NCI-H345 treated with DMSO at 0.1 percent for 48 hours (cell line): ENCODE results near the gene TH.
A peak's percentile ranks its signal among the peaks of the same experiment; 100 is the strongest.

Experiments used
- DNase-seq: peaks from one replicate; lab custom pipeline; 2025; ENCODE audit not compliant: unreplicated experiment; lab: John Stamatoyannopoulos, UW

The TH gene

DNA sequence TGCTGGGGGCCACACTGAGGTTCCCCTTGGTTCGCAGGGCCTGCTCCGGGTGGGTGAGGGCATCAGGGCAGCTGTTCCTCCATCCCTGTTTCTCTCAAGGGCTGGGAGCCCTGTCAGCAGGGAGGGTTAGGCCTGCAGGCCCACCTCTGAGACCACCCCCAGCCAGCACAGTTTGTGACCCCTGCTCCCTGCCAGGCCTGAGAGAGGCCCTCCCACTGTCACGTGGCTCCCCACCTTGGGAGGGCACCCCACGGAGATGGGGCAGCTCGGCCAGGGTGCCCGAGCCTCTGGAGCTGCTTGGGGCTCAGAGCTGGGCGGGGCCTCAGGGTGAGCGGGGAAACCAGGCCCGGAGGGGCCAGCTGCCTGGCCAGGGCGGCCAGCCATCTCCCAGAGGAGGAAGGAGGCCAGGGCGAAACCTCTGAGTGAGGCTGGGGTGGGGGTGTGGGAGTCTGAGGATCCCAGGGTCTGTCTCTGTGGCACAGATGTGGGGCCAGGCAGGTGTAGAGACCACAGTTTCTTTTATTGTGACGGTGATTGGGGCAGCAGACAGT lies 8.1 kb downstream of the TH start:
- DNase-seq = no peak

DNA sequence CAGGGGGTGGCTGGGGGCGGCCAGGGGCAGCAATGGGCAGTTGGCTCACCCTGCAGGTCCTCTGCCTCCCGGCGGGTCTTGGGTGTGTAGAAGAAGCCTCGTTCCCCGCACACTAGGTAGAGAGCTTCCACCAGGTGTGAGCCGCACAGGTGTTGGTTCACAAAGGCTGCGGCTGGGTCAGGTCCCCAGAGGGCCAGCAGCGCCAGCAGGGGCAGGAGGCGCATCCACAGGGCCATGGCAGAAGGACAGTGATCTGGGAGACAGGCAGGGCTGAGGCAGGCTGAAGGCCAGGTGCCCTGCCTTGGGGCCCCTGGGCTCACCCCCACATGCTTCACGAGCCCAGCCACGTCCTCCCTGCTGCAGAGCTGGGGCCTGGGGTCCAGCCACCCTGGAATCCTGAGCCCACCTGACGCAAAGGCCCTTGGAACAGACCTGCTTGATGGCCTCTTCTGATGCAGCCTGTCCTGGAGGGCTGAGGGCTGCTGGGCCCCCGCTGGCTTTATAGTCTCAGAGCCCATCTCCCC lies 10.8 kb downstream of the TH start, which contains the start of gene INS:
Gene INS (minus strand): TSS at position 474 of the 524 bp plus-strand sequence. CDS start 238 bp downstream, at position 236.
- no peak for DNase-seq

DNA sequence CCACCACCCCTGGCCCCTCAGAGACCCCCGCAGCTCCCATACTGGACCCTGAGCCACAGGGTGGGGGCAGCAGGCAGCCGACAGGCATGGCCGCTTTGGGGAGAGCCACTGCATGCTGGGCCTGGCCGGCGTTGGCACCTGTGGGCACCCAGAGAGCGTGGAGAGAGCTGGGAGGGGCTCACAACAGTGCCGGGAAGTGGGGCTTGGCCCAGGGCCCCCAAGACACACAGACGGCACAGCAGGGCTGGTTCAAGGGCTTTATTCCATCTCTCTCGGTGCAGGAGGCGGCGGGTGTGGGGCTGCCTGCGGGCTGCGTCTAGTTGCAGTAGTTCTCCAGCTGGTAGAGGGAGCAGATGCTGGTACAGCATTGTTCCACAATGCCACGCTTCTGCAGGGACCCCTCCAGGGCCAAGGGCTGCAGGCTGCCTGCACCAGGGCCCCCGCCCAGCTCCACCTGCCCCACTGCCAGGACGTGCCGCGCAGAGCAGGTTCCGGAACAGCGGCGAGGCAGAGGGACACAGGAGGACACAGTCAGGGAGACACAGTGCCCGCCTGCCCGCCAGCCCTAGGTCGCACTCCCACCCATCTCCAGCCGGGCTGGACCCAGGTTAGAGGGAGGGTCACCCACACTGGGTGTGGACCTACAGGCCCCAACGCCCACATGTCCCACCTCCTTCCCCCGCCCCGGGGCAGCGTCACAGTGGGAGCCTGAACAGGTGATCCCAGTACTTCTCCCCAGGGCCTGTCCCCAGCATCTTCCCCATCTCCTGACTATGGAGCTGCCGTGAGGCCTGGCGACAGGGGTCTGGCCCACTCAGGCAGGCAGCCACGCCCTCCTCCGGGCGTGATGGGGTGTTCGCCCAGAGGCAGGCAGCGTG lies 11.8 kb downstream of the TH start:
- DNase-seq = no peak

DNA sequence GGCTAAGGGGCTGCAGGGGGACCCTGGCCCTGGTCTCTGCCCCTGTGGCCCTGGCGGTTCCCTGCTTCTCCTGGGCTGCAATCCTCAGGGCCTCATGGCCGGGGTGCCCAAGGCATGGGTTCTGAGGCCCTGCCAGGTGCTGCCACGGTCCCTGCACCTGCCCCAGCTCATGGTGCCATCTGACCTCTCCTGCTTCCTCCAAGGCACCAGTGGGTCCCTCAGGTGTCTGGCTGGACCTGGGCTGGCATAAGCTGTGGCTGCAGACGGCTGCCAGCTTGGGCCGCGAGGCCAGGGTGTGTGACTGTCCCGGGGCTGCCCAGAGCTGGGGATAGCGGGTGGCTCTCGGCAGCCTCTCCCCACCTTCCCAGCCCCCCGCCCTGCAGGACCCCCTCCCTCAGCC lies 12.6 kb downstream of the TH start:
- no peak for DNase-seq

DNA sequence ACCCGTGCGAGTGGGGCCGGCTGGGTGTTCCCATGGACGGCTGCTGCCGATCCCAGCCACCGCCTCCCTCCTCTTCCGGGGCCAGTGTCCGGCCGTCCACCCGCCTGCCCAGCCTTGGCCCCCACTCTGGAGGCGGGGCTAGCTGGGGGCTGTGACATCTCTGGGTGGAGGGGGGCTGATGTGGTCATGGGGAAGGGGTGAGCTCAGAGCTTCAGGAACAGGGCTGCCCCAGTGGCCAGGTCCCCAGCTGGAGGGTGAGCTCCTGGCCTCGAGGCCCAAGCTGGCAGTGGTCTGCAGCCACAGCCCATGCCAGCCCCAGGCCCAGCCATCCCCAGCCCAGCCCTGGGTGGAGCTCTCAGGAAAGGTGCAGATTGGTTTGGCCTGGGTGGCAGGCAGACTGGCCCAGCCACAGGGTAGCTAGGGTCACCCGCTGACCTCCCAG lies 13.3 kb downstream of the TH start:
- no peak for DNase-seq

DNA sequence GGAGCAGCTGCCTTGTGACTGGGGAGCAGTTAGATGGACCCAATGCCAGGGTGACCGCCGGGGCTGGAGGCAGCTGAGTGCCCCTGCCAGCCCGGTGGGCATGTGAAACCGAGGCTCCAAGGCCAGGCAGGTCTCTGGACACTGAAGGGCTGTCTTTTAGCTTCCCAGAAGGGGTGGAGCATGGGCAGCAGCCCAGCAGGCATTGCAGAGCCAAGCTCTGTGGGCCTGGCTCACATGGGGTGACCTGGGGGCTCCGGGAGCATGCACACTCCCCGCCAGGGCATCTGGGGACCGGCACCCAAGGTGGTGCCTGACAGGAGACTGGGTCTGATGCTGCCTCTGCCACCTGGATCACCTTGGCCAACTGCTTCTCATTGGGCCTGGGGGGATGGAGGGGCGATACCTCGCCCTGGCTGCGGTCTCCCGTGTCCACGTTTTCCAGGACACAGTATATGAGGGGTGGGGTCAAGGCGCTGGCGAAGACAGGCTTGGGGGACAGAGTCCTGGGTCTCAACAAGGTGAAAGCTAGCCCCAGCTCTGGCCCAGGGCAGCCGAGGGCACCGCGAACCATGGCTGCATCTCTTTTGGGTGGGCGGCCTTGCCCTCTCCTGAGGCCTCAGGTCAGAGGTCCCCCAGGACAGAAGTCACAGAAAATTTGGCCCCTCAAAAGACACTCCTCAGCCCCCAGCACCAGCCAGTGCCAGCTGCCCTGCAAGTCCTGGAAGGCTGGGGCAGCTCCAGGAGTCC lies 14.1 kb downstream of the TH start:
- no peak for DNase-seq

DNA sequence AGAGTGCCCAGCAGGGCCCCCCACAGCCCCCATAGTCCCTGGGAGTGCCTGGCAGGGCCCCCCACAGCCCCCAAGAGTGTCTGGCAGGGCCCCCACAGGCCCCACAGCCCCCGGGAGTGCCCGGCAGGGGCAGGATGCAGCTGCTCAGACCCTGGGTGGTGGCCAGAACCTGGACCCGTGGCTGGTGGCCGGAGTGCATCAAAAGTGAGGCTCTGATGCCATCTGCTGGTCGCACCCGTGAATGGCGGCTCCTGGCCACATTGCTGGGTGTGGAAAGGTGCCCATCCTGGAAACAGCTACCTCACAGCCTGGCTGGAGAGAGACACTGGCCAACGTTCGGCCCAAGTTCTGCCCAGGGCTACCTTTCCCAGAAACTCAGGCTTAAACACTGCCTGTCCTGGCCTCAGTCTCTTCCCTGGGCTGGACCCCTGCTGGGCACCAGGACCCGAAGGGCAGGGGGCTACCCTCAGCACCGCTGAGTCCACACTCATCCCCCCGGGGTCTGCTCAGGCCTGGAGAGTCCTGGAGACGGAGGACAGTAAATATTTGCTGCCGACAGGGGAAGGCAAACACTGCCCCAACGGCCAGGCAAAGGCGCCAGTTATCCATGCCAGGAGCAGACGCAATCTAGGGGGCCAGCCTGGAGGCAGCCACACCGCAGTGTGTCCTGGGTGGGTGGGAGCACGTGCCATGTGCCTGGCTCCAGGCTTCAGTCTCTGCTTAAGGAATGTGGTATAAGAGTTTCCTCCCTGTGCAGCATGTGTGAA lies 15.0 kb downstream of the TH start:
- DNase-seq = no peak

DNA sequence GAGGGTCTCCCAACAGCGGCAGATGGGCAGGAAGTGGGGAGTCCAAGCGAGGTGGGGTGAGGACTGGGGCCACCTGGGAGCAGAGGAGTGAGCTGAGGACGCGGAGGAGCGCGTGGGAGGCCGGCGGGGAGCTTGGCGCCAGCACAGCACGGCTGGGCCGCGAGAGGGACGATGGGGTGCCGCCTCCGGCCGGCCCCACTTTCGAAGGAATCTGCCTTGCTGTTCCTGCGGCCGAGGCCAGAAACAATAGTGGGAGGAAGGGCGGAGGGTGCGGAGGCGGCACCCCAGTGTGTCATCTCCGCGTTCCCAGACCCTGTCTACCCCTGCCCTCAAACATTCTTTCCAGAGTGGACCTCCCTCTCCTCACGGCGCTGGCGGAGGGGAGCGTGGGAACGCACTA lies 16.1 kb downstream of the TH start:
- no peak for DNase-seq

DNA sequence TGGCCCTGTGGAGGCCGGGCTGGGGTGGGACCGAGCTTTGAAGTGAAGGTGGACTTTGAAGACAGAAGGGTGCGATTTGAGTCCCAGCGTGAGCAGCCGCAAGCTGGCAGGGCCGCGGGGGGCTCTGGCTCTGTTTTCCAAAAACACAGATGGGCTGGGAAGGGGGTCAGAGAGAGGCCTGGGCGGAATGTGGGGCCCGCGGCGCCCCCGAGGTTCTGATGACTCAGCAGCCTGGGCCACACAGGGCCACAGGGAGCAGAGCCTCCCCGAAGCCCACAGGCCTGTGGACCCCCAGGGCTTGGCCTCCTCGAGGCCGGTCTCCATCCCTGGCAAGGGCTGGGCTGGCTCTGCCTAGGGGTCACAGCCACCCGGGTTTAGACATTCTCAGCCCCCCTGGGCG lies 16.7 kb downstream of the TH start:
- DNase-seq = no peak

DNA sequence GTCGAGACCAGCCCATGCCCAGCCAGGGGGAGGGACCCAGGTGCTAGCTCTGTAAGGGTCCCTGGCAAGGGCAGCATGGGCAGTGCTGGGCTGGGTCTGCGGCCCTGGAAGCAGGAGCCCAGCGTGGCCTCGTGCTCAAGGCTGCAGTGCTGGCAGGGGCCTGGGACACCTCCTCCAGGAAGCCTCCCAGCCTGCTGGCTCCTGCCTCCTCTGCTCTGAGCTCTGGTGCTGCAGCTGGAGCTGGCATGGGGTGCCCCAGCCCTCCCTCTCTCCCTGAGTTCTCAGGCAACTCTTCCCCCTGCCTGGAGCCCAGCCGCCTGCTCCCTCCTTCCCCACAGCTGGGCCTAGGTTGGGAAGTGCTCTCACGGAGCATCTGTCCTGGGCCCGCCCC lies 17.4 kb downstream of the TH start:
- DNase-seq = no peak

DNA sequence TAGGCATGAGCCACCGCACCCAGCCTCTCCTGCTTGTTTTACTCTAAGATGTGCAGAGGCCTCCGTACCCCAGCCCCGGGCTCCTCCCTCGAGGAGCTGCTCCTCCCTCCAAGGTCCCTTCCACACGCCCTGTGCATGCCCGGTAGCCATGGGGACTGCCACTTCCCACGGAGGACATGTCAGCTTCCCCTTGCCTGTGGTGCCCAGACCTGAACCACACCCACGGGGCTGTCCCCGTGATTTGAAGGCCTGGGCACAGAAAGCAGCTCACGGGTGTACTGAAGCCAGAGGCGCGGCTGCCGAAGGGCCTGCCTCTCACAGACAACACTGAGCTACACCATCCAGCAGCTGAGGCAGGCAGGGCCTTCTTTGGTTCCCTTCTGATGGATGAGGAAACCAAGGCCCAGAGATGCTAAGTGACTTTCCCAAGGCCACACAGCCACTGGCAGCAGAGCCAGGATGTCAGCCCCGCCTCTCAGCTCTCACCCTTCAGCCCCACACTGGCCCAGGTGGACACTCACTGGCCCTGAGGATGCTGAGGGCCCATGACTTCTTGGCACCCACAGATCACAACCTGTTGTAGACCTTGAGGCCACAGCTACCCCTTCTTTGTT lies 17.9 kb downstream of the TH start:
- DNase-seq = no peak

DNA sequence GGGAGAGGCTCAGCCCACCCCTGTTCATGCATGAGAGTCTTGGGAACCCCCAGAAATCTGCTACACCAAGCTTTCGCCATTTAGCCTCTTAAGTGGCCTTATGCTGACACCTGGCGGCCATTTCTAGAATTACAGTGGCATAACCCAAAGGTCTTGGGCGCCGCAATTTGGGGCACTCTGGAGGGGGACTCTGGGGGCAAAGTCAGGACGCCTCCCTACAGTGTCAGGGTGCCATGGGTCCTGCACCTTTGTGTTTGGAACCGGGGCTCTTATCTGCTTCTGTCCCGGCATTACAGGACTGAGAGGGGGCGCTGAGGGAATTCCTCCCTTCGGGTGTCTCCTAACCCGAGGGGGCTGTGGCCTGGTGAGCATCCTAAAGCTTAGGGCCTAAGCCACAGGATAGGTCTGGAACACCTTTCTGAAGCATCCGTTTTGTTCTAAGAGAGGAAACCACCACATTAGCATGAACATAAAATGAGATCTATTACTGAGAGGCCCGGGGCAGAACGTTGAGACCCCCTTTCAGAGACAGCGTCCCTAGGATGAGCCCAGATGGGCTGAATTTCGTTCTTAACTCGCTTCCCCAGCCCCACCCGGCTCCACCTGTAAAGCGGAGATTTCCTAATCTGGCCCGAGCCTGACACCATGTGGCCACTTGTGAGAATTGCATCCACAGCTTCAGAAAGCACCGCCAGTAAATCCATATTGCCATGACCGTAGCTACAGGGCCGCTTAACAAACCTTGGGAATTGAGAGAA lies 19.9 kb downstream of the TH start:
- DNase-seq = peak; percentile 55

DNA sequence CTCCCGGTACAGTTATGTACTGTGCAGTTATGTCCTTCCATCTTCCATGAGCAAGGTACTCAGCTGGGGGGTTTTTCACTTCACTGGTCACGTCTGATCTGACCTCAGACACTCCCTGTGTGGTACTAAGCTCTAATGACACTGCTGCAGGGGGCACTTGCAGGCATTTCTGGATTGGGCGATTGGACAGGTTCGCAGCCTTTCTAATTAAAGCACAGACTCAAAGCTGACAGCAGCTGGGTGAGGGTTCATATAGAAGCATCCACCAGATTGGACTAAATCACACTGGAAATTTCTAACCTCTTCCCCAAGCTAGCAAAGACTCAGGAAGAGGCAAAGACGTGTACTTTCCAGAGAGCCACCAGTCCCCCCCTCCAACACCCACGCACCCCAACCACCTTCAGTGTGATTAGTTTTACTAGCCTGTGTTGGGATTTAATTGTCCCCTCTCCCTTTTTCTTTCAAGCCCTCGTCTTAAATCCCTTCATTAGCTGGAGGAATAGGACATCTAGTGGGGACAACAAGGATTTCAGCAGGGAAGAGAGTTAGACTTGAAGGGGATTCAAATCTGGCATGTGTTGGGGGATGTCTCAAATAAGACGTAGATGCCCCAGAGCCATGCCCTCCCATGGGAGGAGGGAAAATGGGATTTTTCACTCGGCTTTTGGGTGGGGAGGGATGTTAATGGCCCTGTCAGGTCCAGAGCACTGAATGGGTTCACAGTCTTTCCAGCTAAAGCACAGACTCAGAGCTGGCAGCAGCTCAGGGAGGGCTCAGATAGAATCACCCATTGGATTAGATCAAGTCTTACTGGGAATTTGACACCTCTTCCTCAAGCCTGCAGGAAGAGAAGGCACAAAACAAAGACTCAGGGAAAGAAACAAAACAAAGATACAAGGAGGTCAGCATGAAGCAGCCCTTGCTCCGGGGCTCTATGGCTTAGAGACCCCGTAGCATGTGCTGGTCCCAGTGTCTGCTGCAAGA lies 21.5 kb downstream of the TH start:
- no peak for DNase-seq

DNA sequence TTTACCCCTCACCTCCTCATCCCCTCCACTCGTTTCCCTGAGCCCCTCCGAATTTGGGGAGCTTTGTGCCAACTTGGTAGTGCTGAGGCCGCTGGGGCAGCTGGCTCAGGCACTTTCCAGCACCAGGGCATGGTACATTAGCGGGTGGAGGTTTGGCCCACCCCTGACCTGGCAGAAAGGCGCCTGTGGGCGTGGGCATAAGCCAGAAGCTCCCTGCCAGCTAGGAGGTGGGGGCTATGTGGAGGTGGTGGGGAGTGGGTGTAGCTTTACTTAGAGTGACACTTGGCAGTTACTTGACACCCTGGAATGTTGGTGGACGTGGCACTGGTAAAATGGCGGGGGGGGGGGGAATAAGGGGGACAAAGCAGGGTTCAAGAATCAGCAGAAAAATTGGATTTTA lies 22.2 kb downstream of the TH start:
- no peak for DNase-seq

DNA sequence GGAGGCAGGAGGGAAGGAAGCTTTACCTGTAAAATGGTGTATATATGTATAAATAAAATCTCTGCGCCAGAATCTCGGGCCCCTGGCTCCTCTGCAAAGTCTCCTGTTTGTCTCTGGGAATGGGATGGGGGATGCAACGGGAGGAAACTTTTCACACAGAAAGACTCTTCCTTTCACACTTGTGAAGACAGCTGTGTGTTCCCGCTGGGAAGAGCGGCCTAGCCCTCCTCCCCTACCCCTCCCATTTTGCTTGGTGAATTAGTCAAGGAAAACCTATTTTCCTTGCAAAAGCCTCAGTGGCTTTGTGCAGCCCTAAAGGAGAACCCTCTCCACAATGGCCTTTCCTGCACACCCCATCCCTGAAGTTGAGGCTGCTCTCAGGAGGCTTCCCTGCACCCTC lies 23.0 kb downstream of the TH start:
- DNase-seq = no peak

DNA sequence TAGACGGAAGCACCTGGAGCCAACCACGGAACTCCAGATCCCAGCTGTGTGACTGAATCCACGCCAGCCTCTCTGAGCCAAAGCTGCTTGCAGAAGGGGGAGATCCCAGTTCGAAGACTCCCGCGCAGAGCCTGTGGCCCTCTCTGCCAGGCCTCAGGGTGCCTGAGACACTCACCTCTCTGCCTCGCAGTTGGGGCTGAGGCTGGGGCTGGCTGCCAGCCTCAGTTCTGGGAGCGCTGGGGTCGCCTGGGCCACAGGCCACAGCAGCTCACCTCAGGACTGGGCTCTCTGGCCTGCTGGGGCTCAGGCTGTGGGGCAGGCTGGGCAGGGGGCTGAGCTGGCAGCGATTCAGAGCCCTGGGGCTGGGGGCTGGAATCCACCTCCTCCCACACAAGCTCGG lies 24.2 kb downstream of the TH start:
- no peak for DNase-seq

DNA sequence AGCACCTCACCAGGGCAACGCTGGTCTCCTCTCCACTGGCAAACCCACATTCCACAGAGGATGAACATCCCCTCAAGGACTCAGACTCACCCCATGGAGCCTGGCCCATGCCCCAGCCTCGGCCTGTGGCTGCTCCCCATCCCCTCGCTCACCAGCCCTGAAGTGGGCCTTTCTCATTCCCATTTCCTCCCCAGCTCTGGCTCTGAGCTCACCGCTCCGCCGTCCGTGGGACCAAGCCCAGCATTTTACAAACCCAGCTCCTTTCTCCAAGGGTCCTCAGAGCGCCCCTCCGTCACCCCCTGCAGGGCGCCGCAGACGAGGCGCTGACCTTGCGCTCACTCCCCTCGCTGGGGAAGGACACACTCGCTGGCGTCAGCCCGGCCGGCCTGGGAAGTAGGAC lies 25.6 kb downstream of the TH start:
- DNase-seq = no peak

DNA sequence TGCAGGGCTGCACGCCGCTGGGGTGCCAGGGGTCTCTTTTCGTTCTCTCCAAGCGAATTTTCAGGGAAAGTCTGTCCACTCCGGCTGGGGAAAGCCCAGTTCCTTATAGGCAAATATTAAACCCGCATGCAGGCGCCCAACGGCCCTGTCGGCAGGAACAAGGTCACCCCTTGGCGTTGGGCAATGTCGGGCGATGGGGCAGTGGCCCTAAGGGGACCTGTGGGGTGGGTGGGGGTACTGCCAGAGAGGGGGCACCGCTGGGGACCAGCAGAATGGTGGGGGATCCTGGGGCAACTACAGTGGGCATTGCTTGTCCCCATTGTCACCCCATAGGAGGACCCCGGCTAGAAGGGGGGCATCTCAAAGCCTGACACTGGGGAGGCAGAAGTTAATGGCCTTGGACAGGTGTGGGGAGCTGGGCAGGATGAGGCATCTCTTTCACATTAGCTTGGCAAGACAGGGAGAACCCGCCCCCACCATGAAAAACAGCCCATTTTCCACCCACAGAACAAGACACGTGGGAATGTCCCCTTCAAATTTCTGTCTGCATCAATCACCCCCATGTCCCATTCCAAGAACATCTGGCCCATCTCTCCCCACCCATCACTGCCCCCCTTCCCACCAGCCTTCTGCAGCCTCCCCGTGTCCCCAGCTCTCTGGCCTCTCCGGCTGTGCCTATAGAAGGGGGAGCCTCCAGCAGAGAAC lies 26.9 kb downstream of the TH start:
- no peak for DNase-seq
